GM12801 (cell line): ENCODE measurements around the gene ENO2.

Experiments
- TF ChIP-seq, protein P1 (sequence below): IDR thresholded peaks from one replicate; pipeline ENCODE4 v1.5.1; 2011; ENCODE audit warnings: control low read depth; ENCODE audit not compliant: insufficient read length; ENCODE audit errors: extremely low read depth

The ENO2 gene

DNA sequence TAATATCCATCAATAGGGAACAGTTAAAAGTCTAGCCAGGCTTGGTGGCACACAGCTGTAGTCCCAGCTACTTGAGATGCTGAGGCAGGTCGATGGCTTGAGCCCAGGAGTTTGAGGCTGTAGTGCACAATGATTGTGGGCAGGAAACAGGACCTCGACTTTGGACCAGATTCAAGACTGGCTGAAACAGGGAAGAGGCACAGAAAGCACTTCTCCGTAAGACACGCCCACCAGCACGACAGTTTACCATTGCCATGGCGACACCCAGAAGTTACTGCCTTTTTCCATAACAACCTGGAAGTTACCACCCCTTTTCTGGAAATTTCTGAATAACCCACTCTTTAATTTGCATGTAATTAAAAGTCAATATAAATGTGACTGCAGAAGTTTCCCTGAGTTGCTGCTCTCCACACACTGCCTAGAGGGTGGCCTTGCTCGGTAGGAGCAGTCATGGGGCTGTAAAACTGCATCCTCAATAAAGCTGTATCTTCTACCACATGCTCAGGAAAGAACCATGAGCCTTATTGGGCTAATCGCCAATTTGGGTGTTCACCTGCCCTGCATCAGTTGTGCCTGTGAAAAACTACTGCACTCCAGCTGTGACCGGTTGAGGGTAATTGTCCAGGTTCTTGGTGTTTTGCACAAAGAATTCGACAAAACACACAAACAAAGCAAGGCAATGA is 14.4 kb upstream of the ENO2 start:
- TF ChIP-seq, protein P1, sequence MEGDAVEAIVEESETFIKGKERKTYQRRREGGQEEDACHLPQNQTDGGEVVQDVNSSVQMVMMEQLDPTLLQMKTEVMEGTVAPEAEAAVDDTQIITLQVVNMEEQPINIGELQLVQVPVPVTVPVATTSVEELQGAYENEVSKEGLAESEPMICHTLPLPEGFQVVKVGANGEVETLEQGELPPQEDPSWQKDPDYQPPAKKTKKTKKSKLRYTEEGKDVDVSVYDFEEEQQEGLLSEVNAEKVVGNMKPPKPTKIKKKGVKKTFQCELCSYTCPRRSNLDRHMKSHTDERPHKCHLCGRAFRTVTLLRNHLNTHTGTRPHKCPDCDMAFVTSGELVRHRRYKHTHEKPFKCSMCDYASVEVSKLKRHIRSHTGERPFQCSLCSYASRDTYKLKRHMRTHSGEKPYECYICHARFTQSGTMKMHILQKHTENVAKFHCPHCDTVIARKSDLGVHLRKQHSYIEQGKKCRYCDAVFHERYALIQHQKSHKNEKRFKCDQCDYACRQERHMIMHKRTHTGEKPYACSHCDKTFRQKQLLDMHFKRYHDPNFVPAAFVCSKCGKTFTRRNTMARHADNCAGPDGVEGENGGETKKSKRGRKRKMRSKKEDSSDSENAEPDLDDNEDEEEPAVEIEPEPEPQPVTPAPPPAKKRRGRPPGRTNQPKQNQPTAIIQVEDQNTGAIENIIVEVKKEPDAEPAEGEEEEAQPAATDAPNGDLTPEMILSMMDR = no peak

DNA sequence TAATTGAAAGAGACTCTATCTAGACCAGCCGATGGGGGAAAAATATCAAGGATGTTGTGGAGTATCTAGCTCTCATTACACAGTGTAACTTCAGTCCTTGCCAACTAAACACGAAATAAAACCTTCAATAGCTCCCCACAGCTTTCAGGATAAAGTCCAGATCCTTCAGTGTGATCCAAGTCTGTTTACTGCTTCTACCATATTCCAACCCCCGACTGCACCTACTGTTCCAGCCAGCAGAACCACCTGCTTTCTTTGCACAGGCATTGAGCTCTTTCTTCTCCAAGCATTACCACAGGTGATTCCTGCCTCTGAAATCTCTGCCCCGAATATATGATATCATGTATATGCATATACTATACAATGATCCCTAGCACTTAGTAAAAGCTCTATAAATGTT is 11.9 kb upstream of the ENO2 start:
- TF ChIP-seq, protein P1 = no peak

DNA sequence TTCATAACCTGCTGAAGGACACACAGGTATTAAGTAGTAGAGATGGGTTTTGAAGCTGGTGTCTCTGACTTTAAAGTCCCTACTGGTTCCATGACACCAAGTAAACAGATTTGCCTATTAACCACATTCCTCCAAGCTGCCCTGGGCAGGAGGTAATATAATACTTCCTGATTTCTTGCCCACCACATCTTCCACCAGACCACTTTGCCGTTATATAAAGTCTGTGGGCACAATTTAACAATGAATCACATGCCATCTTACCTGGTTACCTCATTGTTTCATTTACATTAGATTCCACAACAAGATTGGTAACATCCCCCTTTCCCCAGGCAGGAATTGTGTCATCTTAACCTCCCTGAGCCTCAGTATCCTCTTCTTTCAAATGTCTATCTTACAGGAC is 10.7 kb upstream of the ENO2 start:
- TF ChIP-seq, protein P1 = no peak

DNA sequence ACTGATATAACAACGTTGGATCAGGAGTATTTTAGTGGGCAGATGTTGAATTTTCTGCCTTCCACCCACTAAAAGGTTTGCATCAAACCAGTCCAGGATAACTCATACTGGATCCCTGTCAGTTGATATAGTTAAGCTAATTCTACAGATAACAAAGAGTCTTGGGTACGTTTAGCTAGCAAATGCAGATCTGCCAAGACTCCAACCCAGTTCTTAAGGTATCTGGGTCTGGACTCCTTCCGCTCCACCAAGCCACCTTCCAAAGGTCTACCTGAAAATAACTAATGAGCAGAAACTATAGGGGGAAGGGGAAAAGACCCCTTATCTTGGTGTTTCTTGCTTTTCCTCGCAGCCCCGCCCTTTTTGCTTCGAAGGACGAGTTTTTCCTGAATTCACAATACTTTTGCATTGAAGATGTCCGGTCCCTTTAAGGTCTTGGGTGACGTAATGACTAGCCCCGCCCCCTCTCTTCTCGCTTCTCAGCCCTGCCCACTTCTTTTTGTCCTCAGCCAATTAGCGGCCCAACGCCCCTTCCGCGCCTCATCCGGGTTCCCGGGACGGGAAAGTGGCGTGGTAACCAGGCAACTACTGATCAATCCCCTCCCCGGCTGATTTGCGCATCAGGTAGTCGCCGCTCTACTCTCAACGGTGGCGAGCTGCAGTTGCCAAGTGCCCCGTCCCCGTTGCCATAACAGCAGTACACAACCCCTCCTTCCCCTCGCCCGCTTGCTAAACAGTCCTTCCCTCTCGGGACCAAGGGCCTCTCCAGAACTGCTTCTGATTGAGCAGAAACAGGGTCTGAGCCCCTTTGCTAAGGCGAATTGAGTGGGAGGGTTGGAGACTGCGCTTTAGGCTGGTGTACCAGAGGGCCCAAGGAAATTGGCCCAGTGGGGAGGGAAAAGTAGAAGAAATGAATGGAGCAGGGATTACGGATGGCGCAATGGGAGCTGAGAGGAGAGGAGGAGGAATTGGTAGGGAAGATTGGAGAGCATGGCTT is 9.8 kb upstream of the ENO2 start, which contains the start of gene LRRC23:
Gene LRRC23 (plus strand): TSS at position 543 of the 997 bp plus-strand sequence. CDS start 812 bp downstream, outside the sequence.
- TF ChIP-seq, protein P1 = no peak

DNA sequence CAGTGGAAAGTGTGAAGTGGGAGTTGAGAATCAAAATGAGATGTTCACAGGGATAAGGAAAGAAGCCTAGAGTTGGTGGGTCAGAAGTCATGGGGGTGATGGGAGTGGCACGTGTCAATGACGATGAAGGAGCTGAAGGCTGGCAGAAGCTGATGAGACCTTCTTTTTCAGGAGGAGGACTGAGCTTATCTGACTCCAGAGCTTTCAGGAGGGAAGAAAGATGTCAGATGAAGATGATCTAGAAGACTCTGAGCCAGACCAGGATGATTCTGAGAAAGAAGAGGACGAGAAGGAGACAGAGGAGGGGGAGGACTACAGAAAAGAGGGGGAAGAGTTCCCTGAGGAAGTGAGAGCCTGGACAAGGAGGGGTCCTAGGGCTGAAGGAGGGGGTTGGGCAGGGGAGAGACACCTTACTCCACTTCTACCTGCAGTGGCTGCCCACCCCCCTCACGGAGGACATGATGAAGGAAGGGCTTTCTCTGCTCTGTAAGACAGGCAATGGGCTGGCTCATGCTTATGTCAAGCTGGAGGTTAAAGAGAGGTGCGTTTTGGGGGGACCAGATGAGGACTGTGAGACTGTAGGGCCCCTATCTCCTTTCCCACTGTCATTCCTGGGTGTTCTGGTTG is 8.9 kb upstream of the ENO2 start:
- TF ChIP-seq, protein P1 = no peak

DNA sequence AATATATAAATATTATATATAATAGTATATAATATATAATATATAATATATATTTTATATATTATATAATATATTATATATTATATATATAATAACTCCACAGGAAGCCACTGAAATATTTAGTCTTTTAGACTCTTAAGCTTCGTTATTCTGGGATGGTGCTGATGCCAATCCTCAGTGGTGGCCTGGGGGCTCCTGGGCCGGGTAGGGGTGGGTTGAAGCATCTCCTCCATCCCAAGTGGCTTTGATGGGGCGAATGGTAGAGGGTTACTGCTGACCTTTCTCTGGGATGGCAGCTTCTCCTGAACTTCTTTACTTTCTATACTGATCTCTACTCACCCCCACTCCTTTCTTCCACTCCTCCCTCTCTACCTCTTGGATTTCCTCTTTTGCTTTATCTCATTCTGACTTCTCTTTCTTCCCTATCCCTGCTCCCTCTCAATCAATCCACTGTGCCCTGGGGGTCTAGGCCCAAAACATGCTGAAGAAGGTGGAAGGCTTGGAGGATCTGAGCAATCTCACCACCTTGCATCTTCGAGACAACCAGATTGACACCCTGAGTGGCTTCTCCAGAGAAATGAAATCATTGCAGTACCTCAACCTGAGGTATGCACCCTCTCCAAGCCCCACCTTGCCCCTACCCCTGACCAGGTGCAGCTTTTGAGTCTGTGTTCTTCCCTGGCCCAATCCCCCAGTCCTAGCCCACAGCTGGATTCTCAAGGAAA is 4.8 kb upstream of the ENO2 start:
- TF ChIP-seq, protein P1 = no peak
